HS-5 (cell line): ENCODE results near the gene ZNF329.
"Not testable (repeated sequence)": the region's sequence is repeated elsewhere in the genome, so short reads cannot be mapped to it uniquely, and the experiment has no call there.

Experiments used
- DNase-seq: peaks from one replicate; pipeline ENCODE4 v3.0.0-alpha.2; 2012; ENCODE audit warnings: low read depth

ZNF329 gene

GRCh38 chr19:58150328-58150921 is at the start of gene ZNF329:
Gene ZNF329, minus strand, starts transcription at chr19:58150789. Its CDS starts 21,286 bp downstream, at chr19:58129503.
- DNase-seq: peak; percentile 43

- no peak for DNase-seq
Observed at GRCh38 chr19:58196901-58197616, 46.5 kb upstream of the ZNF329 start.

DNA sequence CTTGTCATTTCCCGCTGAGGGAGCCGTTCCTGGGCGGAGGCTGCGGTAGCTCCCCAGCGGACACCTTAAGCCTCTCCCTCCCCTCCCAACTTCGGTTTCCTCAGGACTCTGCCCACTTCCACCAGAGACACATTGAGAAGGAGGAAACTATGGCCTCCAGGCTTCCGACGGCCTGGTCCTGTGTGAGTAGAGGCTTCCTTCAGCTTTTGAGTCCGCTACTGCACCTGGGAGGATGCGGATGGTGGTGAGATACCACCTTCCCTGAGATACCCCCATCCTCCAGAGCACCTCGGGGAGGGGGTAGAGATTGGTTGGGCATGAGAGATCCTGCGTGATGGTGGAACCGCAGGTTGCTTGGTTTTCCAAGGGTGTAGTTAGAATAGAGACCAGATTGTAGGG is 33.2 kb upstream of the ZNF329 start:
- DNase-seq: no peak

- peak; percentile 86 for DNase-seq
Observed at GRCh38 chr19:58182989-58183816, 32.6 kb upstream of the ZNF329 start, which contains the start of gene ZNF274. Gene ZNF274, plus strand, starts transcription at chr19:58183061. Its CDS starts 905 bp downstream, at chr19:58183966.

GRCh38 chr19:58182577-58182988 is 32.0 kb upstream of the ZNF329 start:
- DNase-seq: no peak

GRCh38 chr19:58181902-58182576 is 31.4 kb upstream of the ZNF329 start:
- no peak for DNase-seq

DNA sequence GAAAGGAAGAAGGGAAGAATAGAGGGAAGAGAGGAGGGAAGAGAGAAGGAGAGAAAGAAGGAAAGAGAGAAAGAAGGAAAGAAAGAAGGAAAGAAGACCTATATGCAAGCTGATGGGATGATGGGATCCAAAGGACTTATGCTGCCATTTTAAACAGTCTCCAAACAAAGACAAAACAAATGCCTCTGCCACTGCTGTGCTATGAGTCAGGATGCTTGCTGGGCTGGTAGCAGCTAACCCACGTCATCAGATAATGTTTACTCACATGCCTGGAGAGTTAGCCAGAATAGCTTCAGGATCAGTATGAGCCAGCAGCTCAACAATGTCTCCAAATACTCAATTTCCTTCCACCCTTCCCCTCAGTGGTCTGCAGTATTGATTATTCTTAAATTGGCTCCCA is 20.3 kb upstream of the ZNF329 start:
- no peak for DNase-seq

- no peak for DNase-seq
Observed at GRCh38 chr19:58166708-58167280, 16.2 kb upstream of the ZNF329 start.

- no peak for DNase-seq
Observed at GRCh38 chr19:58166268-58166667, 15.7 kb upstream of the ZNF329 start.

DNA sequence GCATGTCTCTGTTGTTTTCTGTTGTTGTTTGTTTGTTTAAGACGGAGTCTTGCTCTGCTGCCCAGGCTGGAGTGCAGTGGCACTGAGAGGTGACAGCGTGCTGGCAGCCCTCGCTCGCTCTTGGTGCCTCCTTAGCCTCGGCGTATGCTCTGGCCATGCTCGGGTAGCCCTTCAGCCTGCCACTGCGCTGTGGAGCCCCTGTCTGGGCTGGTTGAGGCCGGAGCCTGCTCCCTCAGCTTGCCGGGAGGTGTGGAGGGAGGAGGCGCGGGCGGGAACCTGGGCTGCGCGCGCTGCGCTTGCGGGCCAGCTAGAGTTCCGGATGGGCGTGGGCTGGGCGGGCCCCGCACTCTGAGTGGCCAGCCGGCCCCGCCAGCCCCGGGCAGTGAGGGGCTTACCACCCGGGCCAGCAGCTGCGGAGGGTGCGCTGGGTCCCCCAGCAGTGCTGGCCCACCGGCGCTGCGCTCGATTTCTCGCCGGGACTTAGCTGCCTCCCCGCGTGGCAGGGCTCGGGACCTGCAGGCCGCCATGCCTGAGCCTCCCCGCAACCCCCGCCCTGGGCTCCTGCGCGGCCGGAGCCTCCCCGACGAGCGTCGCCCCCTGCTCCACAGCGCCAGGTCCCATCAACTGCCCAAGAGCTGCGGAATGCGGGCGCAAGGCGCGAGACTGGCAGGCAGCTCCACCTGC is 6.6 kb upstream of the ZNF329 start:
- DNase-seq: no peak

DNA sequence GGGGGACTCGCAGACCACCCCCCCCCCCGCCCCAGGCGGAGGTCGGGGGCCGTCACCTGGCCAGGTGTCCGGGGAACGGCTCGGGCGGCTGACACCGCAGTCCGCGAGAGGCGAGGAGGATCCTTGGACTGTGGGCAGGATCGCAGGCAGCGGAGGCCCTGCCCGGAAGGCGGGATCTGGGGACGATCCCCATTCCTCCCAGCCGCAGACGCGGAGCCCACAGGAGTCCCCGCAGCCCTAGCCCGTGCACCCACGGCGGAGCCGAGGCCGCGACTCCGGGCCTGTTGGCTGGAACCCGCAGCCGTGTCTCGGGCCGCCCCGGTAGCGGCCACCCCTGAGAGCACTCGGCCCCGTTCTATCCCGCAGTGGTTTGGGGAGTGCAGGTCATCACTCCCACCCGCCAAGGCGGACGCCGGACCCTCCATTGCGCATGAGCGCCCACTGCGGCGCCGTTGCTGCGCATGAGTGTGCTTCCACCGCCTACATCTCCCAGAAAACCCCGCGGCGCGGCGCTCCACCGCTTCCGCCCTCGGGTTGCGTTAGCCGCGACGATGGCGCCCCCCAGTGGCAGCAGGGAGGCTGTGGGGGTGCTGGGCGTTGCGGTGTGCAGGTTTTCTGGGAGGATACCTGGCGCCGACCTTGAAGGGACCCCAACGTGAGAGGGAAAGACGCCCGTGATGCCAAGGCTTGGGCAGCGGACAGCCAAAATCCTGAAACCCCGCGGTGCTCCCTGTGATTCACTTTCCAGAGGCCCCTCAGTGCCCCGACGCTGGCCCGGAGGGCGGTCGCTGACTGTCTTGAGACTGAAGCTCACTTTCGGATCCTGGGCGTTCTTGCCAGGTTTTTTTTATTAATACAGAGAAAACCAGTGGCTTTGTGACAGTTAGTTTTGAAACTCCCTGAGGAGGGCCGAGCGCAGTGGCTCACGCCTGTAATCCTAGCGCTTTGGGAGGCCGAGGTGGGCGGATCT is 4.4 kb upstream of the ZNF329 start:
- DNase-seq: no peak

DNA sequence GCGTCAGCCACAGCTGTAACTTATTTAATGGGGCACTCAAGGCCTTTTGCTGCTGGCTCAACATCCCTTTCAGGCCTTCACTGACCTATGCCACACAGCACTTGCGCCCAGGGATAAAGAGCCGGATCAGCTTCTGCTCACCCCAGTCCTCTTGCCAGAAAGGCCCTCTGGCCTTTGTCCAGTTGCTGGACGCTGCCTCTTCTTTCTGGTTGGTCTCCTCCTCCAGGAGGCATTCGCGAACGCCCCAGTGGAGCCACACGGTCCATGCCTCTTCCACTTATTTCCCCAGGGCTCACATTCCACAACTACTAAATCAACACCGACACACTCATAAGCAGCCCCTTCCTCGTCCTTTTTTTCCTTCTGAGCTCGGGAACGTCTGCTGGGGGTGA is 3.7 kb upstream of the ZNF329 start:
- DNase-seq: no peak

DNA sequence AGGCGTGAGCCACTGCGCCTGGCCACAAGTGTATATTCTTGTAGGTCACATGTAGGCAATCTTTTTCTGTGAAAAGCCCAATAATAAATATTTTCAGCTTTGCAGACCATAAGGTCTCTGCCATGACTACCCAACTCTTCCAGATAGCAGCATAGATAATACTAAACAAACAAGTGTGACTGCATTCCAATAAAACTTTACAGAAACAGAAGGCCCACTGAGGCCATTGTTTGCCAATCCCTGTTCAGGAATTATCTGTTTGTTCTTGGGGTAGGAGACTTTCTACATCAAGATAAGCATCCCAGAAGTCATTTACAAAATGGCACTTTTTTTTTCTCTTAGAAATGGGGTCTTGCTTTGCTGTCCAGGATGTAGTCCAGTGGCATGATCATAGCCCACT is 2.8 kb upstream of the ZNF329 start:
- no peak for DNase-seq

GRCh38 chr19:58147475-58147874 is 3.1 kb downstream of the ZNF329 start:
- not testable (repeated sequence) for DNase-seq

DNA sequence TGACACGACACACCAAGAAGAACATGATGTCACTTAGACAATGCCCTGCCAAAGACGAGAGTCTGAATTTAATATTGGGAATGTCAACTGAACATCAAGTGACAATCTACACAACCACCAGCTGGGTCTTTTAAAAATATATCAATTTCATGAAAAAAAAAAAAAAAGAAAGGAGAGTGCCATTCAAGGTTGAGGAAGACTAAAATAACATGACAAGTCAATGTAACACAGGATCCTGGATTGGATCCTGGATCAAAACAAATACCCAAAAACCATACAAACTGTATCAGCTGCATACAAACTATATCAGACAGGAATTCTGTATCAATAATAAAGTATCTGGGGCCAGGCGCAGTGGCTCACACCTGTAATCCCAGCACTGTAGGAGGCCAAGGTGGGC is 4.7 kb downstream of the ZNF329 start:
- no peak for DNase-seq

GRCh38 chr19:58134244-58134643 is 16.3 kb downstream of the ZNF329 start:
- no peak for DNase-seq

- no peak for DNase-seq
Observed at GRCh38 chr19:58129284-58129683, 21.3 kb downstream of the ZNF329 start.

DNA sequence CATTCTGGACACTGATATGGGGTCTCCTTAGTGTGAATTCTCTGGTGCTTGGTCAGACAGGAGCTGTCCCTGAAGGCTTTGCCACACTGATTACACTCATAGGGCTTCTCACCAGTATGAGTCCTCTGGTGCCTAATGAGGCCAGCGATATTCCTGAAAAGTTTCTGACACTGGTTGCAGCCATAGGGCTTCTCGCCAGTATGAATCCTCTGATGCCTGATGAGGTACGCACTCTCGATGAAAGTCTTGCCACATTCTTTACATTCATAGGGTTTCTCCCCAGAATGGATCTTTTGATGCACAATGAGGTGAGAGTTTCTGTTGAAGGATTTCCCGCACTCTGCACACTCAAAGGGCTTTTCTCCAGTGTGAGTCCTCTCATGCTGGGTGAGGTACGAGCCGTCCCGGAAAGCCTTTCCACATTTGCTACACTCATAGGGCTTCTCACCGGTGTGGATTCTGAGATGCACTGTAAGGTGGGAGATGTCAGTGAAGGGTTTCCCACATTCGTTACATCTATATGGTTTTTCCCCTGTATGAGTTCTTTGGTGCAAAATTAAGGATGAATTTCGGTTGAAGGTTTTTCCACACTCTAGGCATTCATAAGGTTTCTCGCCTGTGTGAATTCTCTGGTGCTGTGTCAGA is 22.4 kb downstream of the ZNF329 start:
- DNase-seq: no peak

- no peak for DNase-seq
Observed at GRCh38 chr19:58123354-58123753, 27.2 kb downstream of the ZNF329 start.
